GM19452 (cell line): ENCODE data around the gene GMPPB.
"Not testable (repeated sequence)": the region's sequence is repeated elsewhere in the genome, so short reads cannot be mapped to it uniquely, and the experiment has no call there.

Experiments
- ATAC-seq: cut with Tn5 transposase; IDR thresholded peaks from one replicate; pipeline ENCODE4 v1.9.1; 2021; ENCODE audit not compliant: unreplicated experiment

Gene GMPPB

GRCh38 chr3:49694409-49695070 lies 29.2 kb downstream of the GMPPB start:
- ATAC-seq: not testable (repeated sequence)

- ATAC-seq: not testable (repeated sequence)
Measured at GRCh38 chr3:49691481-49691880, 32.3 kb downstream of the GMPPB start.

- ATAC-seq: not testable (repeated sequence)
Measured at GRCh38 chr3:49690856-49691255, 32.9 kb downstream of the GMPPB start.

- not testable (repeated sequence) for ATAC-seq
Measured at GRCh38 chr3:49689908-49690624, 33.7 kb downstream of the GMPPB start.

- peak; percentile 61 for ATAC-seq
Measured at GRCh38 chr3:49689046-49689907, 34.5 kb downstream of the GMPPB start, which contains the start of the genes MST1 and RNF123. MST1 (minus strand) TSS chr3:49689474; CDS start chr3:49688691, 783 bp downstream. RNF123 (plus strand) TSS chr3:49689557; CDS start chr3:49691166, 1,609 bp downstream.

GRCh38 chr3:49688338-49689045 lies 35.3 kb downstream of the GMPPB start:
- ATAC-seq: not testable (repeated sequence)

GRCh38 chr3:49687424-49687795 lies 36.3 kb downstream of the GMPPB start:
- ATAC-seq: not testable (repeated sequence)

- ATAC-seq: not testable (repeated sequence)
Measured at GRCh38 chr3:49686769-49687423, 36.9 kb downstream of the GMPPB start.

GRCh38 chr3:49686346-49686745 lies 37.4 kb downstream of the GMPPB start:
- not testable (repeated sequence) for ATAC-seq

GRCh38 chr3:49685846-49686245 lies 37.9 kb downstream of the GMPPB start:
- not testable (repeated sequence) for ATAC-seq

GRCh38 chr3:49685103-49685502 lies 38.6 kb downstream of the GMPPB start:
- ATAC-seq: not testable (repeated sequence)

- ATAC-seq: not testable (repeated sequence)
Measured at GRCh38 chr3:49684453-49684852, 39.3 kb downstream of the GMPPB start.

GRCh38 chr3:49683162-49683561 lies 40.6 kb downstream of the GMPPB start:
- ATAC-seq: no peak

- no peak for ATAC-seq
Measured at GRCh38 chr3:49681543-49681942, 42.2 kb downstream of the GMPPB start.

- no peak for ATAC-seq
Measured at GRCh38 chr3:49681232-49681522, 42.6 kb downstream of the GMPPB start.

GRCh38 chr3:49680493-49681231 lies 43.1 kb downstream of the GMPPB start:
- ATAC-seq: no peak

- ATAC-seq: no peak
Measured at GRCh38 chr3:49675912-49676311, 47.8 kb downstream of the GMPPB start.

- peak; percentile 28 for ATAC-seq
Measured at GRCh38 chr3:49674497-49674983, 49.2 kb downstream of the GMPPB start.

GRCh38 chr3:49673715-49674496 lies 49.8 kb downstream of the GMPPB start, which contains the start of gene APEH:
APEH (plus strand) TSS chr3:49674351; CDS start chr3:49674402, 51 bp downstream.
- peak; percentile 78 for ATAC-seq
